Esophagus squamous epithelium (tissue), 4 donors: ENCODE data around the gene KIRREL1.

Experiments
- CTCF ChIP-seq, 6 experiments: fragments of 450-650 bp in 4 of 6; fragments of 200-600 bp in 2 of 6; sonication (generic) in 2 of 6; IDR thresholded peaks; one replicate each; pipeline ENCODE4 v1.5.1; 2016 to 2019; ENCODE audit warnings: antibody characterized with exemption in 6 of 6, mild to moderate bottlenecking in 4 of 6, moderate library complexity in 4 of 6
- POLR2A ChIP-seq, 4 donors: fragments of 450-650 bp; IDR thresholded peaks; one replicate each; pipeline ENCODE4 v1.6.1; 2017; ENCODE audit warnings: antibody characterized with exemption in 4 of 4, mild to moderate bottlenecking in 4 of 4, moderate library complexity in 3 of 4

DNA sequence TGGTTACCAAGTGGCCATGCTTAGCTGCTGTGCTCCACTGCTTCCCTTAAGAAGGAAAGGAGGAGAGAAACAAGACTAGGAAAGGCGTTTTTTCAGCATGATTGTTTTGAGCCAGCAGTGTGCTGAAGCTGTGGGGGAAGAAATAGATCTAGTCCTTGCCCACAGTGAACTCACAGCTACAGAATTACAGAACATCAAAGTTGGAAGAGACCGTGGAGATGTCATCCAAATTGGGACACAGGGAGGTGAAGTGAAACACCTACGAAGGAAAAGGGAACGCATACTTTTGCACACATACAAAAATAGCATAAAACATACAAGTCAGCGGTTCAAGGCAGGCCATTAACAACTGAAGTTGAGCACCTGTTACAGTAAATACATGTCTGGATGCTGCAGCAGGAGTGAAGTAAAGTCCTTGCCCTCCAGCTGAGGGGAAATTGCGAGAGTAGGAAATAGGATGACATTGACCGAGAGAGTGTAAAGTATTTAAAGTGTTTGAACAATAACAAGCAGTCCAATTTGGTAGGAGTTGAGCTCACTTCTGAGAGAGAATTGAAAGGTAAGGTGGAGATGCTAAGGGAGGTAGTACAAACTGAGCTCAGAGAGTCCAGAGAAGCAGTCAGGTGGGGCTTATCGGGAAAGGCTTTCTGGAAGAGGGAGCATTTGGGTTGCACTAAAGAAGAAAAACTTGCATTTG is 55.1 kb downstream of the KIRREL1 start:
- TF ChIP-seq CTCF (IDR thresholded peaks at IDR 0.05) (no peak), POLR2A (IDR thresholded peaks at IDR 0.05) (no peak)
